Stromal cell of bone marrow (primary cell): ENCODE results near the gene CTNNA1.

Experiments used
- DNase-seq: peaks from one replicate; pipeline ENCODE4 v3.0.0-alpha.2; 2012; ENCODE audit warnings: low read depth

The CTNNA1 gene

GRCh38 chr5:138853132-138853531 is 99.9 kb downstream of the CTNNA1 start:
- DNase-seq: no peak

GRCh38 chr5:138867011-138867410 is 113.8 kb downstream of the CTNNA1 start:
- DNase-seq: no peak

GRCh38 chr5:138869038-138869437 is 115.8 kb downstream of the CTNNA1 start:
- no peak for DNase-seq

GRCh38 chr5:138869763-138870500 is 116.7 kb downstream of the CTNNA1 start:
- DNase-seq: no peak

GRCh38 chr5:138870611-138871010 is 117.4 kb downstream of the CTNNA1 start:
- DNase-seq: no peak

- DNase-seq: no peak
Observed at GRCh38 chr5:138872841-138873465, 119.7 kb downstream of the CTNNA1 start.

GRCh38 chr5:138873466-138874221 is 120.4 kb downstream of the CTNNA1 start:
- no peak for DNase-seq

GRCh38 chr5:138874241-138874640 is 121.0 kb downstream of the CTNNA1 start:
- DNase-seq: no peak

GRCh38 chr5:138874771-138875551 is 121.7 kb downstream of the CTNNA1 start, which contains the start of gene LRRTM2:
TSS of gene LRRTM2 (minus strand) at chr5:138875335. CDS start at chr5:138874911, 424 bp downstream.
- DNase-seq: peak; percentile 71

GRCh38 chr5:138875552-138875875 is 122.3 kb downstream of the CTNNA1 start:
- DNase-seq: no peak

GRCh38 chr5:138875946-138876345 is 122.7 kb downstream of the CTNNA1 start:
- no peak for DNase-seq

GRCh38 chr5:138876811-138877210 is 123.6 kb downstream of the CTNNA1 start:
- DNase-seq: no peak

GRCh38 chr5:138878437-138879235 is 125.4 kb downstream of the CTNNA1 start:
- DNase-seq: no peak

- DNase-seq: no peak
Observed at GRCh38 chr5:138883211-138883610, 130.0 kb downstream of the CTNNA1 start.

GRCh38 chr5:138884094-138884493 is 130.9 kb downstream of the CTNNA1 start:
- DNase-seq: no peak

- DNase-seq: no peak
Observed at GRCh38 chr5:138884554-138884953, 131.3 kb downstream of the CTNNA1 start.

GRCh38 chr5:138889994-138890393 is 136.8 kb downstream of the CTNNA1 start:
- no peak for DNase-seq

GRCh38 chr5:138890644-138891043 is 137.4 kb downstream of the CTNNA1 start:
- DNase-seq: no peak

GRCh38 chr5:138895918-138896317 is 142.7 kb downstream of the CTNNA1 start:
- no peak for DNase-seq

- no peak for DNase-seq
Observed at GRCh38 chr5:138898299-138898698, 145.1 kb downstream of the CTNNA1 start.

GRCh38 chr5:138898742-138899141 is 145.5 kb downstream of the CTNNA1 start:
- DNase-seq: no peak
